Measurements from ENCODE around the gene KLRK1.
"Not testable (repeated sequence)": the region's sequence is repeated elsewhere in the genome, so short reads cannot be mapped to it uniquely, and the experiment has no call there.

KLRK1 gene

DNA sequence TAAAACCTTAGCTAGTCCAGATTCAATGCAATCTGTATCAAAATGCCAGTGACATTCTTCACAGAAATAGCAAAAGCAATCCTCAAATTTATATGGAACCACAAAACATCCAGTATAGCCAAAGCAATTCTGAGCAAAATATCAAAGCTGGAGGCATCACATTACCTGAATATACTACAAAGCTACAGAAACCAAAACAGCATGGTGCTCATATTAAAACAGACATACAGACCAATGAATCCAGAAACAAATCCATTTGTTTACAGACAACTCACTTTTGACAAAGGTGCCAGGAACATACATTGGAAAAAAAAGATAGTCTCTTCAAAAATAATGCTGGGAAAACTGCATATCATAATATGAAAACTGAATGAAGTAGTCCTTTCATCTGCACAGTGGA, 15.0 kb upstream of the KLRK1 start:
- Histone ChIP-seq H3K4me3 (ENCODE audit: low read depth, low read length) (no peak overlapping the region), H3K4me1 (ENCODE audit: control insufficient read depth, insufficient read depth, low read length) (peaks cover 7% of the 10 kb centered on the region), H3K9me3 (ENCODE audit: control insufficient read depth, insufficient read depth, low read length) (no peaks in the 10 kb centered on the region), H3K27me3 (ENCODE audit: control insufficient read depth, insufficient read depth, low read length) (no peaks in the 10 kb centered on the region), H3K9ac (ENCODE audit: low read depth, low read length) (no peak overlapping the region), H3K36me3 (ENCODE audit: control insufficient read depth, insufficient read depth, low read length) (no peaks in the 10 kb centered on the region)

GRCh38 chr12:10400829-10401228, 11.0 kb upstream of the KLRK1 start:
- Histone ChIP-seq H3K9me3 (ENCODE audit: control insufficient read depth, insufficient read depth, low read length) (no peaks in the 10 kb centered on the region), H3K4me3 (ENCODE audit: low read depth, low read length) (no peak overlapping the region), H3K9ac (ENCODE audit: low read depth, low read length) (no peak overlapping the region), H3K27me3 (ENCODE audit: control insufficient read depth, insufficient read depth, low read length) (no peaks in the 10 kb centered on the region), H3K36me3 (ENCODE audit: control insufficient read depth, insufficient read depth, low read length) (no peaks in the 10 kb centered on the region), H3K4me1 (ENCODE audit: control insufficient read depth, insufficient read depth, low read length) (no peaks in the 10 kb centered on the region)

- Histone ChIP-seq H3K9ac (ENCODE audit: low read depth, low read length) (no peak overlapping the region), H3K27me3 (ENCODE audit: control insufficient read depth, insufficient read depth, low read length) (no peaks in the 10 kb centered on the region), H3K36me3 (ENCODE audit: control insufficient read depth, insufficient read depth, low read length) (no peaks in the 10 kb centered on the region), H3K4me3 (ENCODE audit: low read depth, low read length) (no peak overlapping the region), H3K9me3 (ENCODE audit: control insufficient read depth, insufficient read depth, low read length) (no peaks in the 10 kb centered on the region), H3K4me1 (ENCODE audit: control insufficient read depth, insufficient read depth, low read length) (peaks cover 2% of the 10 kb centered on the region)
Measured at GRCh38 chr12:10398168-10398567, 8.3 kb upstream of the KLRK1 start.

GRCh38 chr12:10397296-10397695, 7.5 kb upstream of the KLRK1 start:
- H3K4me1 ChIP-seq (ENCODE audit: control insufficient read depth, insufficient read depth, low read length): peaks cover 2% of the 10 kb centered on the region
- no peak overlapping the region for H3K9ac ChIP-seq (ENCODE audit: low read depth, low read length)
- no peak overlapping the region for H3K4me3 ChIP-seq (ENCODE audit: low read depth, low read length)
- H3K9me3 ChIP-seq (ENCODE audit: control insufficient read depth, insufficient read depth, low read length): no peaks in the 10 kb centered on the region
- H3K27me3 ChIP-seq (ENCODE audit: control insufficient read depth, insufficient read depth, low read length): no peaks in the 10 kb centered on the region
- no peaks in the 10 kb centered on the region for H3K36me3 ChIP-seq (ENCODE audit: control insufficient read depth, insufficient read depth, low read length)

- H3K9me3 ChIP-seq (ENCODE audit: control insufficient read depth, insufficient read depth, low read length); H3K4me1 ChIP-seq (ENCODE audit: control insufficient read depth, insufficient read depth, low read length); H3K4me3 ChIP-seq (ENCODE audit: low read depth, low read length); H3K27me3 ChIP-seq (ENCODE audit: control insufficient read depth, insufficient read depth, low read length); H3K36me3 ChIP-seq (ENCODE audit: control insufficient read depth, insufficient read depth, low read length); H3K9ac ChIP-seq (ENCODE audit: low read depth, low read length): not testable (repeated sequence)
Measured at GRCh38 chr12:10396176-10396575, 6.3 kb upstream of the KLRK1 start.

DNA sequence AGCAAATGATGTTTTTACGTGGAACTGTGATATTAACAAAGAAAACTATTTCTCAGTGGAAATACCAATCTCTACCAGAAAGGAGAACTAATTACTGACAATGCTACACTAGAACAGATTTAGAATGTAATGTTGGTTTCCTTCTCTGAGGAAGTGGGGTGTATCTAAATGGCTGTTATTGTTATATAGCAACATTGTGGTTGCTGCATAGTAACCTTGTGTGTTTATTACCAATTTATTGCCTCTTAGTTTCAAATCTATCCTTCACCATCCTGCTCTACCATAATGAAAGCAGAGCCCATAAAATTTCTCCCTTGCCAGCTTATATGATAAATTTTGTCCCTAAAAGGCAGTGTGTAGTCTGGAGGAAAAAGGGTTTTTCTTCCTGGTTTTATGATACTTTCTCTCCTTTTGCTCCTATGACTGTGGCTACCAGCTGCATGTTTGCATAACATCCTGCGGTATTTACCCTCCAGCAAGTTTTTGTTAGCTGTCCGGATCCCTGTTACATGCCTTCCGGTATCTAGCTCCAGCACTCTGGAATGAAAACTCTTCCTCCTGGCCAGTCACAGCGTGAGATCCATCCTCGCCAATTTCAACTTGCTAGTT, 5.7 kb upstream of the KLRK1 start:
- H3K27me3 ChIP-seq (ENCODE audit: control insufficient read depth, insufficient read depth, low read length): no peaks in the 10 kb centered on the region
- H3K9ac ChIP-seq (ENCODE audit: low read depth, low read length): no peak overlapping the region
- H3K4me3 ChIP-seq (ENCODE audit: low read depth, low read length): no peak overlapping the region
- peaks cover 2% of the 10 kb centered on the region for H3K4me1 ChIP-seq (ENCODE audit: control insufficient read depth, insufficient read depth, low read length)
- no peaks in the 10 kb centered on the region for H3K9me3 ChIP-seq (ENCODE audit: control insufficient read depth, insufficient read depth, low read length)
- no peaks in the 10 kb centered on the region for H3K36me3 ChIP-seq (ENCODE audit: control insufficient read depth, insufficient read depth, low read length)

DNA sequence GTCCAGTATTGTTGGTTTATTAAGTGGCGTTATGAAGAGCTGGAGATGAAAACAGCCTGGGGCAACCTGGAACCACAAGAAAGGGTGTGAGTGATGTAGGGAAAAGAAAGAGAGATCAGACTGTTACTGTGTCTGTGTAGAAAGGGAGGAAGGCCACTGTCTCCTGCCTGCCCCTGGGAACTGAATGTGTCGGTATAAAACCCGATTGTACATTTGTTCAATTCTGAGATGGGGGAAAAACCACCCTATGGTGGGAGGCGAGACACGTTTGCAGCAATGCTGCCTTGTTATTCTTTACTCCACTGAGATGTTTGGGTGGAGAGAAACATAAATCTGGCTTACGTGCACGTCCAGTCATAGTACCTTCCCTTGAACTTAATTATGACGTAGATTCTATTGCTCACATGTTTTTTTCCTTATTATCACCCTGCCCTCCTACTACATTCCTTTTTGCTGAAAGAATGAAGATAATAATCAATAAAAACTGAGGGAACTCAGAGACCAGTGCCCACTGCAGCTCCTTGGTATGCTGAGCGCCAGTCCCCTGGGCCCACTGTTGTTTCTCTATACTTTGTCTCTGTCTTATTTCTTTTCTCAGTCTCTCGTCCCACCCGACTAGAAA, 4.8 kb upstream of the KLRK1 start:
- H3K4me3 ChIP-seq (ENCODE audit: low read depth, low read length); H3K4me1 ChIP-seq (ENCODE audit: control insufficient read depth, insufficient read depth, low read length): not testable (repeated sequence)

DNA sequence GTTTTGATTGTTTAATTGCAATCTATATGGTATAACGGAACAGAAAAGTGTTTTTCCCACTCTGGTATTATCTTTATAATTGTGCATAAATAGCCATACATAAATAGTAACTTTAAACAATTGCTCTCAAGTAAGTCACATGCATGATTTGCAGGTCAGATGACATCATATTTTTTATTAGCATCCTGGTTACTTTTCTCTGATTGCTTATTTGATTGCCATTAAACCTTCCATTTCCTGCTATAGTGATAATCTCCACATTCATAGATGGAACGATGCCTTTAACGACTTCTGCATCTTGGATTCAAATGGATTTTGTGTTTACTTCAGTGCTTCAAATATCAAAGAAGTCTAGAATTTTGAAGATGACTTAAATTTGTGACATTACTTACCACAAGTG, 3.5 kb upstream of the KLRK1 start:
- no peak overlapping the region for H3K4me3 ChIP-seq (ENCODE audit: low read depth, low read length)
- peaks cover 2% of the 10 kb centered on the region for H3K4me1 ChIP-seq (ENCODE audit: control insufficient read depth, insufficient read depth, low read length)
- H3K9me3 ChIP-seq (ENCODE audit: control insufficient read depth, insufficient read depth, low read length): no peaks in the 10 kb centered on the region
- H3K27me3 ChIP-seq (ENCODE audit: control insufficient read depth, insufficient read depth, low read length): no peaks in the 10 kb centered on the region
- H3K36me3 ChIP-seq (ENCODE audit: control insufficient read depth, insufficient read depth, low read length): no peaks in the 10 kb centered on the region
- H3K9ac ChIP-seq (ENCODE audit: low read depth, low read length): no peak overlapping the region

More for the DNA sequence above, 4.8 kb upstream of the KLRK1 start:
- H3K9ac ChIP-seq (ENCODE audit: low read depth, low read length); H3K9me3 ChIP-seq (ENCODE audit: control insufficient read depth, insufficient read depth, low read length); H3K27me3 ChIP-seq (ENCODE audit: control insufficient read depth, insufficient read depth, low read length); H3K36me3 ChIP-seq (ENCODE audit: control insufficient read depth, insufficient read depth, low read length): not testable (repeated sequence)

- Histone ChIP-seq H3K4me1 (ENCODE audit: control insufficient read depth, insufficient read depth, low read length) (peaks cover 2% of the 10 kb centered on the region), H3K4me3 (ENCODE audit: low read depth, low read length) (no peak overlapping the region), H3K9me3 (ENCODE audit: control insufficient read depth, insufficient read depth, low read length) (no peaks in the 10 kb centered on the region), H3K9ac (ENCODE audit: low read depth, low read length) (no peak overlapping the region), H3K36me3 (ENCODE audit: control insufficient read depth, insufficient read depth, low read length) (no peaks in the 10 kb centered on the region), H3K27me3 (ENCODE audit: control insufficient read depth, insufficient read depth, low read length) (no peaks in the 10 kb centered on the region)
Measured at GRCh38 chr12:10392394-10392930, 2.6 kb upstream of the KLRK1 start.

GRCh38 chr12:10390991-10391390, 1.1 kb upstream of the KLRK1 start:
- not testable (repeated sequence) for H3K4me3 ChIP-seq (ENCODE audit: low read depth, low read length); H3K36me3 ChIP-seq (ENCODE audit: control insufficient read depth, insufficient read depth, low read length); H3K27me3 ChIP-seq (ENCODE audit: control insufficient read depth, insufficient read depth, low read length); H3K9ac ChIP-seq (ENCODE audit: low read depth, low read length); H3K9me3 ChIP-seq (ENCODE audit: control insufficient read depth, insufficient read depth, low read length); H3K4me1 ChIP-seq (ENCODE audit: control insufficient read depth, insufficient read depth, low read length)

GRCh38 chr12:10388624-10389413, 1.0 kb downstream of the KLRK1 start:
- no peaks in the 10 kb centered on the region for H3K27me3 ChIP-seq (ENCODE audit: control insufficient read depth, insufficient read depth, low read length)
- H3K9ac ChIP-seq (ENCODE audit: low read depth, low read length): no peak overlapping the region
- H3K4me3 ChIP-seq (ENCODE audit: low read depth, low read length): no peak overlapping the region
- H3K4me1 ChIP-seq (ENCODE audit: control insufficient read depth, insufficient read depth, low read length): no peaks in the 10 kb centered on the region
- no peaks in the 10 kb centered on the region for H3K9me3 ChIP-seq (ENCODE audit: control insufficient read depth, insufficient read depth, low read length)
- H3K36me3 ChIP-seq (ENCODE audit: control insufficient read depth, insufficient read depth, low read length): no peaks in the 10 kb centered on the region

DNA sequence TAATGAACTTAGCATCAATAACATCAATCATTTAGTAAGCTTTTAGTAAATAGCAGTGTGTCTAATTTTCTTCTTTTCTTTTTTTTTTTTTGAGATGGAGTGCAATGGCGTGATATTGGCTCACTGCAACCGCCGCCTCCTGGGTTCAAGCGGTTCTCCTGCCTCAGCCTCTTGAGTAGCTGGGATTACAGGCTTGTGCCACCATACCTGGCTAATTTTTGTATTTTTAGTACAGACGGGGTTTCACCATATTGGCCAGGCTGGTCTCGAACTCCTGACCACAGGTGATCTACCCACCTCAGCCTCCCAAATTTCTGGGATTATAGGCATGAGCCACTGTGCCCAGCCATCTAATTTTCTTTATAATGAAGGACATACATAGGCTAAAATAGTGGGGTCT, 2.3 kb downstream of the KLRK1 start:
- H3K36me3 ChIP-seq (ENCODE audit: control insufficient read depth, insufficient read depth, low read length); H3K27me3 ChIP-seq (ENCODE audit: control insufficient read depth, insufficient read depth, low read length); H3K9ac ChIP-seq (ENCODE audit: low read depth, low read length); H3K4me3 ChIP-seq (ENCODE audit: low read depth, low read length); H3K4me1 ChIP-seq (ENCODE audit: control insufficient read depth, insufficient read depth, low read length); H3K9me3 ChIP-seq (ENCODE audit: control insufficient read depth, insufficient read depth, low read length): not testable (repeated sequence)

Measured in iPS-15b (cell line).